ENCODE data around the gene EBP.

EBP gene

GRCh38 chrX:48493890-48494364, 27.7 kb upstream of the EBP start:
- Histone ChIP-seq H3K27me3 (replicated peaks; ENCODE audit: control insufficient read depth, insufficient read depth, low read length) (no peaks in the 10 kb centered on the region), H3K4me3 (replicated peaks; ENCODE audit: low read depth, low read length) (no peak overlapping the region), H3K36me3 (ENCODE audit: control insufficient read depth, insufficient read depth, low read length) (no peaks in the 10 kb centered on the region)
- TF ChIP-seq CTCF (IDR thresholded peaks at IDR 0.05; ENCODE audit: insufficient read depth, low read length, poor library complexity, severe bottlenecking), result peak; percentile 19
- no peak for DNase-seq (ENCODE audit: extremely low read depth, insufficient read length)

GRCh38 chrX:48496660-48497059, 24.9 kb upstream of the EBP start:
- DNase-seq (ENCODE audit: extremely low read depth, insufficient read length), result no peak
- TF ChIP-seq CTCF (IDR thresholded peaks at IDR 0.05; ENCODE audit: insufficient read depth, low read length, poor library complexity, severe bottlenecking), result no peak
- Histone ChIP-seq H3K27me3 (replicated peaks; ENCODE audit: control insufficient read depth, insufficient read depth, low read length) (no peaks in the 10 kb centered on the region), H3K4me3 (replicated peaks; ENCODE audit: low read depth, low read length) (no peak overlapping the region), H3K36me3 (ENCODE audit: control insufficient read depth, insufficient read depth, low read length) (no peaks in the 10 kb centered on the region)

GRCh38 chrX:48497871-48498270, 23.7 kb upstream of the EBP start:
- no peak for DNase-seq (ENCODE audit: extremely low read depth, insufficient read length)
- H3K36me3 ChIP-seq (ENCODE audit: control insufficient read depth, insufficient read depth, low read length), result no peaks in the 10 kb centered on the region
- no peaks in the 10 kb centered on the region for H3K27me3 ChIP-seq (replicated peaks; ENCODE audit: control insufficient read depth, insufficient read depth, low read length)
- no peak for TF ChIP-seq CTCF (IDR thresholded peaks at IDR 0.05; ENCODE audit: insufficient read depth, low read length, poor library complexity, severe bottlenecking)
- no peak overlapping the region for H3K4me3 ChIP-seq (replicated peaks; ENCODE audit: low read depth, low read length)

- TF ChIP-seq CTCF (IDR thresholded peaks at IDR 0.05; ENCODE audit: insufficient read depth, low read length, poor library complexity, severe bottlenecking), result no peak
- Histone ChIP-seq H3K36me3 (ENCODE audit: control insufficient read depth, insufficient read depth, low read length) (no peaks in the 10 kb centered on the region), H3K4me3 (replicated peaks; ENCODE audit: low read depth, low read length) (no peak overlapping the region), H3K27me3 (replicated peaks; ENCODE audit: control insufficient read depth, insufficient read depth, low read length) (no peaks in the 10 kb centered on the region)
- DNase-seq (ENCODE audit: extremely low read depth, insufficient read length), result no peak
Observed at GRCh38 chrX:48498374-48498809, 23.2 kb upstream of the EBP start.

- no peak for DNase-seq (ENCODE audit: extremely low read depth, insufficient read length)
- H3K4me3 ChIP-seq (replicated peaks; ENCODE audit: low read depth, low read length), result no peak overlapping the region
- TF ChIP-seq CTCF (IDR thresholded peaks at IDR 0.05; ENCODE audit: insufficient read depth, low read length, poor library complexity, severe bottlenecking), result no peak
Observed at GRCh38 chrX:48504261-48504660, 17.3 kb upstream of the EBP start.

GRCh38 chrX:48505481-48505880, 16.1 kb upstream of the EBP start:
- TF ChIP-seq CTCF (IDR thresholded peaks at IDR 0.05; ENCODE audit: insufficient read depth, low read length, poor library complexity, severe bottlenecking), result no peak
- Histone ChIP-seq H3K27me3 (replicated peaks; ENCODE audit: control insufficient read depth, insufficient read depth, low read length) (no peaks in the 10 kb centered on the region), H3K36me3 (ENCODE audit: control insufficient read depth, insufficient read depth, low read length) (no peaks in the 10 kb centered on the region), H3K4me3 (replicated peaks; ENCODE audit: low read depth, low read length) (no peak overlapping the region)
- no peak for DNase-seq (ENCODE audit: extremely low read depth, insufficient read length)

More at GRCh38 chrX:48504261-48504660, 17.3 kb upstream of the EBP start:
- Histone ChIP-seq H3K36me3 (ENCODE audit: control insufficient read depth, insufficient read depth, low read length) (no peaks in the 10 kb centered on the region), H3K27me3 (replicated peaks; ENCODE audit: control insufficient read depth, insufficient read depth, low read length) (no peaks in the 10 kb centered on the region)
